Astrocyte of the cerebellum (primary cell): ENCODE results near the gene TXNDC2.

ENCODE experiments used
- DNase-seq: peaks from one replicate; pipeline ENCODE4 v3.0.0-alpha.2; 2011; ENCODE audit warnings: low read depth
- H3K4me3 ChIP-seq: 2 replicates; pipeline ENCODE4 v1.5.1; 2011; ENCODE audit warnings: mild to moderate bottlenecking, low read depth, low read length, moderate library complexity
- CTCF ChIP-seq: IDR thresholded peaks from 2 replicates; pipeline ENCODE4 v1.5.1; 2012; ENCODE audit warnings: low read length, low read depth, moderate library complexity, mild to moderate bottlenecking; ENCODE audit errors: missing control alignments
- in situ Hi-C: cut with HindIII; loops from 2 replicates; pipeline ENCODE4 v1.10.0; 2017; ENCODE audit warnings: low sequenced_read_pairs

TXNDC2 gene

GRCh38 chr18:9845256-9845655, 40.5 kb upstream of the TXNDC2 start:
- DNase-seq, result no peak
- no peak for TF ChIP-seq CTCF
- in situ Hi-C loops, result no loop called here
- no peak overlapping the region for H3K4me3 ChIP-seq

- DNase-seq, result peak; percentile 62
- no peak overlapping the region for H3K4me3 ChIP-seq
- in situ Hi-C loops, result no loop called here
- no peak for TF ChIP-seq CTCF
These were observed 39.4 kb upstream of the TXNDC2 start for GRCh38 chr18:9846162-9846925.

GRCh38 chr18:9848170-9848879, 37.4 kb upstream of the TXNDC2 start:
- in situ Hi-C loops, result no loop called here
- no peak for DNase-seq
- no peak for TF ChIP-seq CTCF
- no peak overlapping the region for H3K4me3 ChIP-seq

- DNase-seq, result no peak
- TF ChIP-seq CTCF, result no peak
- in situ Hi-C loops, result no loop called here
- H3K4me3 ChIP-seq, result no peak overlapping the region
These were observed 36.1 kb upstream of the TXNDC2 start for GRCh38 chr18:9849407-9850283.

DNA sequence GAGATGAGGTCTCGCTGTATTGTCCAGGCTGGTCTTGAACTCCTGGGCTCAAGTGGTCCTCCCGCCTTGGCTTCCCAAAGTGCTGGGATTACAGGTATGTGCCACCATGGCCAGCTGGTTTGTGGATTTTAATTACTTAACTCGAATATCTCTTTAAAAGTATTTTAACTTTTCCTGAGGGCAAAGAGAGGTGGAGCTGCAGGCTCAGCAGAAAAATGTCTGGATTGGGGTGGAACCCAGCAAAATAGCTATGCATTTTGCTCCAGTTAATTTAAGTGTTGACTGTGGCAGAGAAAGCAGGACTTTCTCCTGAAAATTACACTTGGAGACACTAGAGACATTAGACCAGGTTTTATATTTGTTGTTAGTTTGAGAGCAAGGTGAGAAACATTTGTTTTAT, 35.5 kb upstream of the TXNDC2 start:
- H3K4me3 ChIP-seq, result no peak overlapping the region
- DNase-seq, result no peak
- no peak for TF ChIP-seq CTCF
- in situ Hi-C loops, result no loop called here

- DNase-seq, result no peak
These were observed 34.3 kb upstream of the TXNDC2 start for GRCh38 chr18:9851511-9851910.

More at GRCh38 chr18:9851511-9851910, 34.3 kb upstream of the TXNDC2 start:
- in situ Hi-C loops, result no loop called here
- no peak for TF ChIP-seq CTCF
- no peak overlapping the region for H3K4me3 ChIP-seq
